SK-N-SH treated with all-trans-retinoic acid at 6 μM for 48 hours (cell line): Measurements from ENCODE around the gene DCLK1.

Experiments used
- ATAC-seq: fragments of 200-7000 bp; cut with Tn5 transposase; 3 replicates; pipeline ENCODE4 v1.9.1; 2020; ENCODE audit warnings: mild to moderate bottlenecking, moderate library complexity
- ARNTL ChIP-seq: fragments of 450-650 bp; formaldehyde crosslinking; IDR thresholded peaks from 2 replicates; pipeline ENCODE4 v1.5.0; 2020; ENCODE audit warnings: low read depth, mild to moderate bottlenecking, moderate library complexity, borderline replicate concordance
- CSDC2 ChIP-seq: fragments of 250-450 bp; sonication (Bioruptor Pico); IDR thresholded peaks from 2 replicates; pipeline ENCODE4 v1.5.0; 2020; ENCODE audit warnings: mild to moderate bottlenecking, moderate library complexity
- ESRRG ChIP-seq: fragments of 250-450 bp; sonication (Bioruptor Pico); IDR thresholded peaks from 2 replicates; pipeline ENCODE4 v1.6.1; 2021; ENCODE audit warnings: mild to moderate bottlenecking
- GLIS3 ChIP-seq: fragments of 250-450 bp; sonication (Bioruptor Pico); IDR thresholded peaks from 2 replicates; pipeline ENCODE4 v1.5.0; 2020; ENCODE audit warnings: mild to moderate bottlenecking, moderate library complexity
- OSR1 ChIP-seq: fragments of 250-450 bp; sonication (Bioruptor Pico); IDR thresholded peaks from 2 replicates; pipeline ENCODE4 v1.8.0; 2022; ENCODE audit warnings: moderate library complexity, mild to moderate bottlenecking, inconsistent platforms
- TCF4 ChIP-seq: fragments of 250-450 bp; sonication (Bioruptor Pico); IDR thresholded peaks from 2 replicates; pipeline ENCODE4 v1.8.0; 2021; ENCODE audit warnings: mild to moderate bottlenecking, moderate library complexity, borderline replicate concordance
- TOX ChIP-seq: fragments of 250-450 bp; sonication (Bioruptor Pico); IDR thresholded peaks from 2 replicates; pipeline ENCODE4 v1.8.0; 2021; ENCODE audit warnings: mild to moderate bottlenecking, moderate library complexity, borderline replicate concordance
- ZFP30 ChIP-seq: fragments of 450-650 bp; formaldehyde crosslinking; IDR thresholded peaks from 2 replicates; pipeline ENCODE4 v1.5.0; 2022; ENCODE audit warnings: mild to moderate bottlenecking, moderate library complexity
- ZNF565 ChIP-seq: fragments of 450-650 bp; formaldehyde crosslinking; conservative IDR thresholded peaks from 2 replicates; pipeline ENCODE4 v1.5.0; 2020; ENCODE audit warnings: low read depth, mild to moderate bottlenecking, moderate library complexity
- ZNF70 ChIP-seq: fragments of 450-650 bp; formaldehyde crosslinking; IDR thresholded peaks from 2 replicates; pipeline ENCODE4 v1.5.0; 2020; ENCODE audit warnings: mild to moderate bottlenecking, moderate library complexity
- TF ChIP-seq, protein P1 (sequence below): fragments of 250-450 bp; sonication (Bioruptor Pico); IDR thresholded peaks from 2 replicates; pipeline ENCODE4 v1.5.1; 2021; ENCODE audit warnings: mild to moderate bottlenecking, moderate library complexity
- TF ChIP-seq, protein P2 (sequence below): fragments of 250-450 bp; sonication (Bioruptor Pico); IDR thresholded peaks from 2 replicates; pipeline ENCODE4 v1.5.0; 2020; ENCODE audit warnings: mild to moderate bottlenecking, moderate library complexity
- TF ChIP-seq, protein P3 (sequence below): fragments of 250-450 bp; sonication (Bioruptor Pico); IDR thresholded peaks from 2 replicates; pipeline ENCODE4 v1.8.0; 2020; ENCODE audit warnings: mild to moderate bottlenecking, moderate library complexity, borderline replicate concordance
- TF ChIP-seq, protein P4 (sequence below): fragments of 250-450 bp; sonication (Bioruptor Pico); IDR thresholded peaks from 2 replicates; pipeline ENCODE4 v1.8.0; 2021; ENCODE audit warnings: low read depth, mild to moderate bottlenecking, moderate library complexity, borderline replicate concordance
- TF ChIP-seq, protein P5 (sequence below): fragments of 250-450 bp; sonication (Bioruptor Pico); IDR thresholded peaks from 2 replicates; pipeline ENCODE4 v1.5.1; 2020; ENCODE audit warnings: low read depth, mild to moderate bottlenecking, moderate library complexity

DCLK1 gene

DNA sequence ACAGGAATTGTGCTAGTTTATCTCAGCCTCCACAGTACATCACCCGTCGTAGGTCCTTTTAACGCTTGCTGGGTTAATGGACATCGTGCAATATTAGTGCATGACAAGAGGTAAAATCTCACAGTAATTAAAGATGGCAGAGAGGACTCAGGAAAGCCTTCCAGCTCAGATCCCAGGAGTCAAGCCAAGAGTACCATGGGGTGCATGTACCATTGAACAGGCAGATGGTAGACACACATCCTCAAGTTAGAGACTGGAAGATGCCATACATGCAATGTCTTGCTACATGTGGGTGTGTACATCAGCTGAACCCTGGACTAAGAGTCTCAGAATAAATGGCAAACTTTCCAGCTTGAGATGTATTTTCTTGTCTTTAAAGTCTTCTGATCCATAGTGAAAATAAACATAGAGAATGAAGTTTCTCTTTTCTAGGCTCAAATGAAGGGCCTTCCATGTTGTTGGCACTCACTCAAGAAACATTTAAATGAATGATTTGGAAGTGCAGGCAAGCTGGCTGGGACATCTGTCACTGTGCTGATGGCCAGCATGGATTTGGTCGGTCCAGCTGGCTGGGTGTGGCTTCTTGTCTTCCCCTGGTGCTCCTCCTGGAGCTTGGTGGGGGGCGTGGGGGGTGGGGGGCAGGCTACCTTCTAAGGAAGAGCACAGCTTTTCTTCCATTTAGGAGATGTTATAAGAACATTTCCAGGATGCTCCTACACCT, 363.8 kb downstream of the DCLK1 start:
- ATAC-seq = no peak

DNA sequence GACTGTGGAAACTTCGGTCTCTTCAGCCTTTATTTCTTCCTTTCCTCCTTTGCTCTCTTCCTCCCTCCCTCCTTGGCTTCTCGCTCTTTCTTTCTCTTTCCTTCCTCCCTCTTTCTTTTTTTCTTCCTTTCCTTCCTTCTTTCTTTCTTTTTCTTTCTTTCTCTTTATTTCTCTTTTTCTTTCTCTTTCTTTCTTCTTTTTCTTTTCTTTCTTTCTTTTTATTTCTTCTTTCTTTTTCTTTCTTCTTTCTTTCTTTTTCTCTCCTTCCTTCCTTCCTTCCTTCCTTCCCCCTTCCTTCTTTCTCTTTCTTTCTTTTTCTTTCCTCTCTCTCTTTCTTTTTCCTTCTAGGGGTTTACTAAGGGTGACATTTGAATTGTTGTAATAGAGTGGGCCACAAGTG, 364.5 kb downstream of the DCLK1 start:
- TF ChIP-seq ZNF70 (CRISPR knock-in tag) = no peak
- ATAC-seq = no peak

More for the DNA sequence above, 363.8 kb downstream of the DCLK1 start:
- no peak for TF ChIP-seq GLIS3 (CRISPR knock-in tag)
- TF ChIP-seq, protein P1, sequence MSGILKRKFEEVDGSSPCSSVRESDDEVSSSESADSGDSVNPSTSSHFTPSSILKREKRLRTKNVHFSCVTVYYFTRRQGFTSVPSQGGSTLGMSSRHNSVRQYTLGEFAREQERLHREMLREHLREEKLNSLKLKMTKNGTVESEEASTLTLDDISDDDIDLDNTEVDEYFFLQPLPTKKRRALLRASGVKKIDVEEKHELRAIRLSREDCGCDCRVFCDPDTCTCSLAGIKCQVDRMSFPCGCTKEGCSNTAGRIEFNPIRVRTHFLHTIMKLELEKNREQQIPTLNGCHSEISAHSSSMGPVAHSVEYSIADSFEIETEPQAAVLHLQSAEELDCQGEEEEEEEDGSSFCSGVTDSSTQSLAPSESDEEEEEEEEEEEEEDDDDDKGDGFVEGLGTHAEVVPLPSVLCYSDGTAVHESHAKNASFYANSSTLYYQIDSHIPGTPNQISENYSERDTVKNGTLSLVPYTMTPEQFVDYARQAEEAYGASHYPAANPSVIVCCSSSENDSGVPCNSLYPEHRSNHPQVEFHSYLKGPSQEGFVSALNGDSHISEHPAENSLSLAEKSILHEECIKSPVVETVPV (CRISPR knock-in tag) = no peak
- TF ChIP-seq, protein P2, sequence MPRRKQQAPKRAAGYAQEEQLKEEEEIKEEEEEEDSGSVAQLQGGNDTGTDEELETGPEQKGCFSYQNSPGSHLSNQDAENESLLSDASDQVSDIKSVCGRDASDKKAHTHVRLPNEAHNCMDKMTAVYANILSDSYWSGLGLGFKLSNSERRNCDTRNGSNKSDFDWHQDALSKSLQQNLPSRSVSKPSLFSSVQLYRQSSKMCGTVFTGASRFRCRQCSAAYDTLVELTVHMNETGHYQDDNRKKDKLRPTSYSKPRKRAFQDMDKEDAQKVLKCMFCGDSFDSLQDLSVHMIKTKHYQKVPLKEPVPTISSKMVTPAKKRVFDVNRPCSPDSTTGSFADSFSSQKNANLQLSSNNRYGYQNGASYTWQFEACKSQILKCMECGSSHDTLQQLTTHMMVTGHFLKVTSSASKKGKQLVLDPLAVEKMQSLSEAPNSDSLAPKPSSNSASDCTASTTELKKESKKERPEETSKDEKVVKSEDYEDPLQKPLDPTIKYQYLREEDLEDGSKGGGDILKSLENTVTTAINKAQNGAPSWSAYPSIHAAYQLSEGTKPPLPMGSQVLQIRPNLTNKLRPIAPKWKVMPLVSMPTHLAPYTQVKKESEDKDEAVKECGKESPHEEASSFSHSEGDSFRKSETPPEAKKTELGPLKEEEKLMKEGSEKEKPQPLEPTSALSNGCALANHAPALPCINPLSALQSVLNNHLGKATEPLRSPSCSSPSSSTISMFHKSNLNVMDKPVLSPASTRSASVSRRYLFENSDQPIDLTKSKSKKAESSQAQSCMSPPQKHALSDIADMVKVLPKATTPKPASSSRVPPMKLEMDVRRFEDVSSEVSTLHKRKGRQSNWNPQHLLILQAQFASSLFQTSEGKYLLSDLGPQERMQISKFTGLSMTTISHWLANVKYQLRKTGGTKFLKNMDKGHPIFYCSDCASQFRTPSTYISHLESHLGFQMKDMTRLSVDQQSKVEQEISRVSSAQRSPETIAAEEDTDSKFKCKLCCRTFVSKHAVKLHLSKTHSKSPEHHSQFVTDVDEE (CRISPR knock-in tag) = no peak
- TF ChIP-seq ESRRG (CRISPR knock-in tag) = no peak
- TF ChIP-seq, protein P3, sequence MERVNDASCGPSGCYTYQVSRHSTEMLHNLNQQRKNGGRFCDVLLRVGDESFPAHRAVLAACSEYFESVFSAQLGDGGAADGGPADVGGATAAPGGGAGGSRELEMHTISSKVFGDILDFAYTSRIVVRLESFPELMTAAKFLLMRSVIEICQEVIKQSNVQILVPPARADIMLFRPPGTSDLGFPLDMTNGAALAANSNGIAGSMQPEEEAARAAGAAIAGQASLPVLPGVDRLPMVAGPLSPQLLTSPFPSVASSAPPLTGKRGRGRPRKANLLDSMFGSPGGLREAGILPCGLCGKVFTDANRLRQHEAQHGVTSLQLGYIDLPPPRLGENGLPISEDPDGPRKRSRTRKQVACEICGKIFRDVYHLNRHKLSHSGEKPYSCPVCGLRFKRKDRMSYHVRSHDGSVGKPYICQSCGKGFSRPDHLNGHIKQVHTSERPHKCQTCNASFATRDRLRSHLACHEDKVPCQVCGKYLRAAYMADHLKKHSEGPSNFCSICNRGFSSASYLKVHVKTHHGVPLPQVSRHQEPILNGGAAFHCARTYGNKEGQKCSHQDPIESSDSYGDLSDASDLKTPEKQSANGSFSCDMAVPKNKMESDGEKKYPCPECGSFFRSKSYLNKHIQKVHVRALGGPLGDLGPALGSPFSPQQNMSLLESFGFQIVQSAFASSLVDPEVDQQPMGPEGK = no peak
- TF ChIP-seq, all 23 proteins: peak for 0

DNA sequence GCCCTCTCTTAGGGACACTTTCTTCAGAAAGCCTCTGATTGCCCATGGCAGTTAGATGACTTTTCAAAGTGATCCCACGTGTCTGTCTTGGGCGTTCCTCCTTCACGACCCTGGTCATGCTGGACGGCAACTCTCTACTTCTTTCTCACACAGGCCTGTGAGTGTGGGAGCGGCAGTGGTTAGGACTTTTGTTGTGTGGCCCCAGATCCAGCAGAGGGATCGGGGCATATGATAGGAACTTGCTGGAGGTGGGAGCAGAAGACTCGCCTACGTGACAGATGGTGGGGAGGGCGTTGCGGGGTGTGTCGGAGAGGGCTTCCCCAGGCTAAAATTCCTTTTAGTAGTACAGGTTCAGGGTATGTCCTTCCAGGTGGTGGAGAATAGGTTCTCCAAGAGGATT, 365.2 kb downstream of the DCLK1 start:
- TF ChIP-seq, protein P1 (CRISPR knock-in tag) = no peak
- TF ChIP-seq ZFP30 (CRISPR knock-in tag) (no peak), TCF4 (CRISPR knock-in tag) (no peak), GLIS3 (CRISPR knock-in tag) (no peak), CSDC2 (CRISPR knock-in tag) (no peak), ZNF565 (CRISPR knock-in tag) (no peak), TOX (CRISPR knock-in tag) (no peak), ARNTL (no peak), OSR1 (CRISPR knock-in tag) (no peak), ESRRG (CRISPR knock-in tag) (no peak)
- TF ChIP-seq, protein P2 (CRISPR knock-in tag) = no peak
- TF ChIP-seq, protein P3 = no peak
- TF ChIP-seq, protein P4, sequence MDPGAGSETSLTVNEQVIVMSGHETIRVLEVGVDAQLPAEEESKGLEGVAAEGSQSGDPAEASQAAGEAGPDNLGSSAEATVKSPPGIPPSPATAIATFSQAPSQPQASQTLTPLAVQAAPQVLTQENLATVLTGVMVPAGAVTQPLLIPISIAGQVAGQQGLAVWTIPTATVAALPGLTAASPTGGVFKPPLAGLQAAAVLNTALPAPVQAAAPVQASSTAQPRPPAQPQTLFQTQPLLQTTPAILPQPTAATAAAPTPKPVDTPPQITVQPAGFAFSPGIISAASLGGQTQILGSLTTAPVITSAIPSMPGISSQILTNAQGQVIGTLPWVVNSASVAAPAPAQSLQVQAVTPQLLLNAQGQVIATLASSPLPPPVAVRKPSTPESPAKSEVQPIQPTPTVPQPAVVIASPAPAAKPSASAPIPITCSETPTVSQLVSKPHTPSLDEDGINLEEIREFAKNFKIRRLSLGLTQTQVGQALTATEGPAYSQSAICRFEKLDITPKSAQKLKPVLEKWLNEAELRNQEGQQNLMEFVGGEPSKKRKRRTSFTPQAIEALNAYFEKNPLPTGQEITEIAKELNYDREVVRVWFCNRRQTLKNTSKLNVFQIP (CRISPR knock-in tag) = no peak
- TF ChIP-seq, protein P5, sequence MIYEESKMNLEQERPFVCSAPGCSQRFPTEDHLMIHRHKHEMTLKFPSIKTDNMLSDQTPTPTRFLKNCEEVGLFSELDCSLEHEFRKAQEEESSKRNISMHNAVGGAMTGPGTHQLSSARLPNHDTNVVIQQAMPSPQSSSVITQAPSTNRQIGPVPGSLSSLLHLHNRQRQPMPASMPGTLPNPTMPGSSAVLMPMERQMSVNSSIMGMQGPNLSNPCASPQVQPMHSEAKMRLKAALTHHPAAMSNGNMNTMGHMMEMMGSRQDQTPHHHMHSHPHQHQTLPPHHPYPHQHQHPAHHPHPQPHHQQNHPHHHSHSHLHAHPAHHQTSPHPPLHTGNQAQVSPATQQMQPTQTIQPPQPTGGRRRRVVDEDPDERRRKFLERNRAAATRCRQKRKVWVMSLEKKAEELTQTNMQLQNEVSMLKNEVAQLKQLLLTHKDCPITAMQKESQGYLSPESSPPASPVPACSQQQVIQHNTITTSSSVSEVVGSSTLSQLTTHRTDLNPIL = no peak
- no peak for ATAC-seq
